H1 (cell line): ENCODE results near the gene ALDH7A1.

ENCODE experiments used
- BACH1 ChIP-seq: IDR thresholded peaks from 2 replicates; pipeline ENCODE4 v1.6.1; 2012; ENCODE audit warnings: low read length, improper control_type of control experiment
- BRCA1 ChIP-seq: IDR thresholded peaks from 2 replicates; pipeline ENCODE4 v1.6.1; 2012; ENCODE audit warnings: low read depth, low read length, improper control_type of control experiment
- CTCF ChIP-seq, 3 experiments: IDR thresholded peaks; 1 replicate in 2 of 3; 2 replicates in 1 of 3; pipeline versions ENCODE4 v1.5.1 to v1.6.1; 2011; ENCODE audit warnings: low read length in 3 of 3, mild to moderate bottlenecking in 3 of 3, inconsistent platforms in 2 of 3, low read depth in 1 of 3, moderate library complexity in 1 of 3; ENCODE audit not compliant: insufficient read depth in 1 of 3; ENCODE audit errors: control extremely low read depth in 1 of 3
- GTF2F1 ChIP-seq: IDR thresholded peaks from 2 replicates; pipeline ENCODE4 v1.6.1; 2012; ENCODE audit warnings: low read depth, low read length, improper control_type of control experiment, borderline replicate concordance
- MAFK ChIP-seq: IDR thresholded peaks from 2 replicates; pipeline ENCODE4 v1.6.1; 2012; ENCODE audit warnings: low read depth, mild to moderate bottlenecking, improper control_type of control experiment, low read length
- RFX5 ChIP-seq: IDR thresholded peaks from 2 replicates; pipeline ENCODE4 v1.6.1; 2011; ENCODE audit warnings: low read depth, low read length, improper control_type of control experiment, borderline replicate concordance

- TF ChIP-seq BACH1 (no peak), MAFK (no peak), CTCF (IDR thresholded peaks at IDR 0.05; ENCODE audit: control extremely low read depth in 1 of 3, insufficient read depth in 1 of 3, low read depth in 1 of 3, low read length in 3 of 3) (no peak), GTF2F1 (no peak), BRCA1 (no peak), RFX5 (no peak)
These were observed 58.1 kb downstream of the ALDH7A1 start for GRCh38 chr5:126536874-126537273.
